Activated gamma-delta T cell treated with anti-CD3 and anti-CD28 coated beads, Interleukin-2, amount 50 U/mL, for 16 hours (primary cell): ENCODE results near the gene TGFBR3L.
"Not testable (repeated sequence)": the region's sequence is repeated elsewhere in the genome, so short reads cannot be mapped to it uniquely, and the experiment has no call there.

Experiments
- DNase-seq: peaks from one replicate; pipeline ENCODE4 v3.0.0-alpha.2; 2020; ENCODE audit warnings: low read depth

The TGFBR3L gene

DNA sequence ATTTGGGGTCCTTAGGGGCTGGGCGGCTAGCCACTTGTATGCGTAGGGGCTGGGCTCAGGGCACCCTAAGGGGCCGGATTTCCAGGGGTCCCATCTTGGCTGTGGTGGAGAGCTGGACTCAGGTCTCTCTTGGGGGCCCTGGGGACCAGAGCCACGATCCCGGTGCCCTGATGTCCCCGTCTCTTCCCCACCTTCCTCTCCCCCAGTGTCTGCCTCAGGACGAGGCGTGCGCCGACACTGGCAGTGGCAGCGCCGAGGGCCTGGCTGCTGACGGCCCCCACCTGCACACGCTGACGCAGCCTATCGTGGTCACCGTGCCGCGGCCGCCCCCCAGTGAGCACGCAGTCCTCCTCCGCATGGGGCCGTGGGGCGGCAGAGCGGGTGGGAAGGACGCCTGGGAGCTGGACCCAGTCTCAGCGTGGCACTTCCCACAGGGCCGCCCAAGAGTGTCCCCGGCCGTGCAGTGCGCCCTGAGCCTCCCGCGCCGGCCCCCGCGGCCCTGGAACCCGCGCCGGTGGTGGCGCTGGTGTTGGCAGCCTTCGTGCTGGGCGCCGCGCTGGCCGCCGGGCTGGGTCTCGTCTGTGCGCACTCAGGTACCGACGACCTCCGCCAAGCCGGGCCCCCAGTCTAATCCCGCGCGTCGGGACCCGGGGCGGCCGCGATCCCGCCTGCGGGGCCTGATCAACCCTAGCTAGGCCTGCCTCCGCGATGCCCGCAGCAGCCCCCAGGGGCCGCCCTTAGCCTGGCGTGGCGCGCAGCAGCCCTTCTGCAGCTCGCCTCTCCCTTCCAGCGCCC lies 2.8 kb downstream of the TGFBR3L start:
- peak; percentile 40 for DNase-seq

- not testable (repeated sequence) for DNase-seq
Measured at GRCh38 chr19:7918062-7918614, 3.5 kb downstream of the TGFBR3L start.

DNA sequence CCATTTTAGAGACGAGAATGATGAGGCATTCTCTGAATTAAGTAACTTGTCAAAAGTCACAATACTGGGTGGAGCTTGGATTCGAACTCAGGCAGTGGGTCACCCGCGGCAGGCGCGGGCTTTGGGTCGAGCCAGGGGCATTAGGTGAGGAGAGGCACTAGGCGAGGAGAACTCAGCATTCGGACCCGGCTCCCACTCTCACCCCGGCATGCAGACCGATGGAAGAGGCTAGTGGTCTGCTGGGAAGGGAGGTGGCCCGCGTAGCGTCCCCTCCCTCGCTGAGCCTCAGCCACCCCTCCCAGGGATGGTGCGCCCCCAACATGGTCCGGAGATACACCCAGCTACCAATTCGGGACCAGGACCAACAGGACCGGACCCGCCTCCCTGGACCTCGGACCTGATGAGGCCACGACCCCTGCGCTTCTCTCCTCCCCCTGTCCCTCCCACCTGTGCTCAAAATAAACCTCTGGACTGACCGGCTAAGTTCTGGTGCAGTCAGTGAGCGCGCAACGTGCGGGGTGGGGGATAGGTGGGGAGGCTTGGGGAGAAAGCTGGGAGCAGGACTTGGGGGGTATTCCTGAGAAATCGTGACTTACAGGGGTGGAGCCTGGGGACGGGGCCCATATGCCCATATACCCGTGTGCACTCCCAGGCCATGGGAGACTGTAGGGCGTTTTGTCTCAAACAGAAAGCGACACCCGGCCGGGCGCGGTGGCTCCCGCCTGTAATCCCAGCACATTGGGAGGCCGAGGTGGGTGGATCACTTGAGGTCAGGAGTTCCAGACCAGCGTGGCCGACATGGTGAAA lies 4.2 kb downstream of the TGFBR3L start:
- DNase-seq, result no peak

DNA sequence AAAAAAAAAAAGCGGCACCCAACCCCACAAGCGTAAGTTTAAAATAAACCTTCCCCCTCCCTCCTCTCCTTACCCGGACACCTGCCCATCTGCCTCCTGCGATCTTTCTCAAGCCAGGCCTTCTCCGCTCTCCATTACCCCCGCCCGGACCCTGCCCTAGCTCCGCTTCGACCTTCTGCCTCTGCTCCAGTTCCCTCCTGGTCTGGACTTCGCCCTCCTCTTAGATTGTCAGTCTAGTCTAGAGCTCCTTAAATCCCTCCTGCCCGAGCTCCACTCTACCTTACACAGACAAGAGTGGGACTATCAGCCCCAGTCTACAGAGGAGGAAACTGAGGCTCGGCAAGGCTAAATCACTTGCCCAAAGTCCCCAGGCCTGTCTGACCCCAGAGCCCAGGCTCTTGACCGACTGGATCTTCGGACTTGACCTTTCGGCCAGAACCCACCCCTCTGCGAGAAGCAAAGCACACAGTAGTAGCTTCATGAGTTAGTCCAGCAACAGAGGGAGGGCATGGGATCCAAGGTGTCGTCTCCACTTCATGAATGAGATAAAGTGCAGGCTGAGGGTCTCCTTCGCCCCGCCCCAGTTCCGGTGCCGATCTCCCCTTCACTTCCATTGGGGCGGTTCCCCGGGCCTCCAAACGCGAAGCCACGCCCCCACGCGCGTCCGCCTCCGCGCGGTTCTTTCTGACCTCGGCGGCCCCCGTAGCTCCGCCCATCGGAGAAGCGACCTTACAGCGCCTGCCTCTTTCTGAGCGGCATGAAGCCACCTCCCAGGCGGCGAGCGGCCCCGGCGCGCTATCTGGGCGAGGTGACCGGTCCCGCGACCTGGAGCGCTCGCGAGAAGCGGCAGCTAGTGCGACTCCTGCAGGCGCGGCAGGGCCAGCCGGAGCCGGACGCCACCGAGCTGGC lies 5.2 kb downstream of the TGFBR3L start, which contains the start of gene SNAPC2:
Gene SNAPC2, plus strand, starts transcription at position 729 of the 909 bp plus-strand sequence. Its CDS starts 29 bp downstream, at position 758.
- DNase-seq, result peak; percentile 94

GRCh38 chr19:7920519-7921301 lies 6.1 kb downstream of the TGFBR3L start:
- DNase-seq, result peak; percentile 99

GRCh38 chr19:7921302-7921966 lies 6.8 kb downstream of the TGFBR3L start:
- DNase-seq, result no peak

- DNase-seq, result no peak
Measured at GRCh38 chr19:7921967-7922835, 7.6 kb downstream of the TGFBR3L start.

DNA sequence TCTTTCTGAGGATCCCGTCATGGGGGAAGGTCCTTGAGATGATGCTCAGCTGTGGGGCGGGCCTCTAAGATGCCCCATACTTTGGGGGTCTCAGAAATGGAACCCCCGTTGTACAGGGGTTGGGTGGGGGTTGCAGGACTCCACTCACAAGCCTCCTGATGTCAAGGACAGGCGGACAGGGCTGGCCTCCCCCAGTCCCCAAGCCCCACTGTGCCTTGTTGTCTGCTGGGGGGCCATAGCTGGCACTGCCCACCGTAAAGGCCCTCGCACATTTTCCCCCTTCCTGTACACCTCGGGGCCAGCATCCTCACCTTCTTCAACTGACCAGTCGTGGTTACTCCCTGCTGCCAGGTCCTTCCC lies 8.2 kb downstream of the TGFBR3L start:
- no peak for DNase-seq

DNA sequence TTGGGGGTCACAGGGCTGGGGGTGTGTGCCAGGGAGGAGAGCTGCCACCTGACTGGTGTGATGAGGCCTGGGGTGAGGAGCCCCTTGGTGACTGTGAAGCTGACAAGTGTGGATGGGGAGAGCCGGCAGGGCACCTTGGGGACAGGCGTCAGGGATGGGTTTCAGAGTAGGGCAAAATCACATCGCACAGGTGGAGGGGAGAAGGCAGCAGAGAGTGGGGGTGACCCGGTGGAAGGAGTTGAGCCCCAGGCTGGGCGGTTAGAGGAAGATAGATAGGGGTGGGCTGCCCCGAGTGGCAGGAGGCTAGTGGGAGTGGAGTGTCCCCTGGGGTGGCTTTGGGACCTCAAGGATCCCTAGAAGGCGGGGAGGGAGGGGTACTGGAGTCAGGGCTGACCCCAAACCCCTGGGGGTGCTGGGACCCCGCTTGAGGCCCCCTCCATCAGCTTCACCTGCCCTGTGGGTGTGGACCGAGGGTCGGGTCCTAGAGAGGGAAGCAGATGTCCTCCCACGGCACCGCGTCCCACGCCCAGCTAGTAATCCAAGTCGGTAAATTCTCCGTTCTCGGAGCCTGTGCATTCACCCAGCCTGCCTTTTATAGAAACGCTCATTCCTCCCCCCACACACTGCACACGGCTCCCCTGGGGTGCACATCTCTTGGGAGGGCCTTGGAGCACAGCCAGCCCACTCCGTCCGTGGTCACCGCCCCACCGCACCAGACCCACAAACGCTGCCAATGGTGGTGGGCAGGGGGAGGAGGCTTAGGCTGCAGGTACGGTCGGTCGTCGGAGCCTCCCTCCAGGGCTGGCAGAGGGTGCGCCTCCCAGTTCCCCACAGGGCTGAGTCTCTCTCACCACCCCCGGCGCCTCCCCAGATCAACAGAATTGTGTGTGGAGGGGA lies 8.9 kb downstream of the TGFBR3L start:
- no peak for DNase-seq

DNA sequence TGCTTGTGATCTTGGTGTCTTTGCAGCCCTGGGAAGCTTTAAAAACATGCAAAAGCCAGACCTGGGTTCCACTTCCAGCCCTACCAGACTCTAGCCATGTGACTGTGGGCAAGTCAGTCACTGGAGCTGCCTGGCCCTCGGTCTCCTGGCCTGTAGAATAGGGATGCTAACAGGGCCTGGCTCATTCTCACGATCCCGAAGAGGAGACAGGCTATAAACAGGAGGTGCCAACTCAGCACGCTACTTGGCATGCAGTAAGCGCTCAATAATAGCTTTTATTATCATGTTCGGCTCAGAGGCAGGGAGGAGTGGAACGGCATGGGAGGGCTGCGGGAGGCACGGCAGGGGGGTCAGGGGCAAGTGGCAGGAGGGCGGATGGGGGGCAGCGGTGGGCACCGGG lies 9.6 kb downstream of the TGFBR3L start:
- no peak for DNase-seq

DNA sequence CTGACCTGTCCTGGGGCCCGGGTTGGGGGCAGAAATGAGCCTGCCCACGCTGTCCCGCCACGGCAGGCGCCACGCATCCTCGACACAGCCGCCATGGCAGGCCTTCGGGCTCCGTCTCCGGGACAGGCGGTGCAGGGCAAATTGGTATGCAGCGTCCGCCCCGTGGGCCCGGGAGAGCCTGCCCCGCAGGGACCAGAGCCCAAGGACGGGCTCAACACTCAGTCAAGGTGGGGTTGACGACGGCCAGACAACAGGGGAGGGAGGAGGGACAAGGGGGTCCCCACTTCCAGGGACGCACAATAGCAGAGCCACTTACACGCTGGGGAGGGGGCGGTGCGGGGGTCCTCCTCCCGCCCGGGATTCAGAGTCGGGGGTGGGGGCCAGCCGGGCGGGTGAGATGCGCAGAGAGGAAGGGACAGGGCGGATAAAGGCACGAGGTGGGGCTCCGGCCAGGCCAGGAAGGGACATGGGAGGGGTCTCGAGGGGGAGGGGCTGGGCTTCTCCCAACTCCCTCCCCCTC lies 10.1 kb downstream of the TGFBR3L start:
- no peak for DNase-seq

GRCh38 chr19:7925171-7925851 lies 10.7 kb downstream of the TGFBR3L start:
- DNase-seq, result peak; percentile 68

GRCh38 chr19:7926021-7926726 lies 11.5 kb downstream of the TGFBR3L start, which contains the start of gene CTXN1:
CTXN1 (minus strand) TSS chr19:7926135; CDS start chr19:7925538, 597 bp downstream.
- peak; percentile 58 for DNase-seq

- DNase-seq, result no peak
Measured at GRCh38 chr19:7926727-7927604, 12.3 kb downstream of the TGFBR3L start.

DNA sequence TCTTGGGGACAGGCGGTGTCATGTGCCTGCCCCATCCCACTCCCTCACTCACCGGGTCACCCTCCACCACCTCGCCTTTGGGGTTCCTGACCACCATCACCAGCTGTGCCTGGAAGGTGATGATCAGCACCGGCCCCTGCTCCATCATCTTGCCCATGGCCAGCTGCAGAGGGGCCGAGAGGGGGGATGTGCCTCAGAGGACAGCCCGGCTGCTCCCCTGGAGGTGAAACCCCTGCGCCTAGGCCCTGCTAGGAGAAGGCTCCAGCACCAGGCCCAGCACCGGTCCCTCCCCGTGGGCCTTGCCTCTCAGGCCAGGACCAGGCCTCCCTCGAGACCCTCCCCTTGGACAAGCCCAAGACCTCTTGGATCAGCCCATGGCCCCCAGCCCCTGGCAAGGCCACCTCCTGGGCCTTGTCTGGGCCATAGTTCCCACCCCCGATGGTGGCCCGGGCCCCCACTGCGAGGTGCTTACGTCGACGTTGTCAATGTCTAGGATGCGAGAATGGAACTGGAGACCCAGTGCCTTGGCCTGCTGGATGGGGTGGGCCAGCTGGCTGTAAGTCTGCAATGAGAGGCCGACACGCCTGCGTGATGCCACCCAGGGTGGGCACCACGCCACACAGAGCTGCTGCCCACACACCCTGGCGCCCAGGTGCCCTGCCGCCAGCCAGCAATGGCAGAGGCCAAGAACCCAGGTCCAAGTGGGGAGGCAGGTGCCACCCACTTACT lies 13.1 kb downstream of the TGFBR3L start:
- no peak for DNase-seq
